ENCODE data around the gene JSRP1.

JSRP1 gene

GRCh38 chr19:2230807-2231533, 25.2 kb downstream of the JSRP1 start:
- no peak for DNase-seq

GRCh38 chr19:2230033-2230531, 26.1 kb downstream of the JSRP1 start:
- DNase-seq: no peak

- DNase-seq: no peak
These were observed 26.8 kb downstream of the JSRP1 start for GRCh38 chr19:2229103-2230032.

GRCh38 chr19:2228157-2229030, 27.8 kb downstream of the JSRP1 start:
- DNase-seq: no peak

GRCh38 chr19:2227415-2228156, 28.6 kb downstream of the JSRP1 start:
- no peak for DNase-seq

GRCh38 chr19:2226840-2227360, 29.3 kb downstream of the JSRP1 start:
- DNase-seq: no peak

- DNase-seq: no peak
These were observed 30.0 kb downstream of the JSRP1 start for GRCh38 chr19:2226051-2226839.

GRCh38 chr19:2225415-2226050, 30.7 kb downstream of the JSRP1 start:
- DNase-seq: no peak

GRCh38 chr19:2224754-2225349, 31.4 kb downstream of the JSRP1 start:
- DNase-seq: no peak

GRCh38 chr19:2223959-2224358, 32.3 kb downstream of the JSRP1 start:
- DNase-seq: no peak

GRCh38 chr19:2223391-2223790, 32.8 kb downstream of the JSRP1 start:
- no peak for DNase-seq

- DNase-seq: no peak
These were observed 34.3 kb downstream of the JSRP1 start for GRCh38 chr19:2221918-2222317.

GRCh38 chr19:2221250-2221831, 34.9 kb downstream of the JSRP1 start:
- DNase-seq: no peak

- no peak for DNase-seq
These were observed 36.5 kb downstream of the JSRP1 start for GRCh38 chr19:2219726-2220125.

- DNase-seq: no peak
These were observed 38.6 kb downstream of the JSRP1 start for GRCh38 chr19:2217591-2217990.

GRCh38 chr19:2216361-2217225, 39.6 kb downstream of the JSRP1 start:
- DNase-seq: no peak

GRCh38 chr19:2215281-2215751, 40.9 kb downstream of the JSRP1 start:
- DNase-seq: no peak

- DNase-seq: no peak
These were observed 42.0 kb downstream of the JSRP1 start for GRCh38 chr19:2214251-2214650.

- DNase-seq: no peak
These were observed 42.4 kb downstream of the JSRP1 start for GRCh38 chr19:2213799-2214198.
